ENCODE results near the gene MFSD6. TPM values are rescaled to one million over a fixed set of nuclear protein-coding genes. Genes with fewer than 3 reads are reported as not detected.

MFSD6 gene
- total RNA-seq, 4 donors from 2014 or later: 76.3 to 99.1 (median 83.0) TPM

- peak overlapping the region in 2 of 4 donors; percentile 0 to 30 for H3K4me3 ChIP-seq
- no peak for DNase-seq
- H3K27me3 ChIP-seq: no peaks in the 10 kb centered on the region
- 0 to 76% methylated on average over 1 to 3 of the region's 3 CpGs for WGBS, 2 donors (ENCODE audit: low coverage in 1 of 2)
- intact Hi-C loops (cut with DNase I; ENCODE audit: low total_unique reads) (no loop called here), in situ Hi-C loops (cut with MboI; ENCODE audit: low pct_ligation_motif_present in 1 of 4, low pct_unique_long_range_greater_than_20kb in 1 of 4, low sequenced_read_pairs in 3 of 4) (no loop called here)
- H3K9me3 ChIP-seq: no peaks in the 10 kb centered on the region
- H3K27ac ChIP-seq: peak overlapping the region; percentile 81 to 83 (median 82)
- H3K36me3 ChIP-seq: no peaks in the 10 kb centered on the region
- TF ChIP-seq POLR2A (IDR thresholded peaks at IDR 0.05) (no peak), CTCF (IDR thresholded peaks at IDR 0.05) (no peak), EP300 (IDR thresholded peaks at IDR 0.05; ENCODE audit: low read depth) (no peak), POLR2AphosphoS5 (IDR thresholded peaks at IDR 0.05) (no peak)
- H3K4me1 ChIP-seq: peaks cover 7 to 35% (median 14%) of the 10 kb centered on the region in 4 donors
Observed at GRCh38 chr2:190478572-190479195, 70.5 kb downstream of the MFSD6 start.

- Histone ChIP-seq H3K4me3 (no peak overlapping the region), H3K4me1 (peaks cover 7 to 35% (median 14%) of the 10 kb centered on the region in 4 donors), H3K27ac (no peak overlapping the region), H3K36me3 (no peaks in the 10 kb centered on the region), H3K9me3 (no peaks in the 10 kb centered on the region), H3K27me3 (no peaks in the 10 kb centered on the region)
- DNase-seq: no peak
- intact Hi-C loops (cut with DNase I; ENCODE audit: low total_unique reads): loop anchor here (10.0 kb wide), 1 partner anchor 77 kb away; the partner anchor contains the start of gene MFSD6
- in situ Hi-C loops (cut with MboI; ENCODE audit: low pct_ligation_motif_present in 1 of 4, low pct_unique_long_range_greater_than_20kb in 1 of 4, low sequenced_read_pairs in 3 of 4): no loop called here
- 71 to 100% methylated on average over 1 to 2 of the region's 2 CpGs for WGBS, 2 donors (ENCODE audit: low coverage in 1 of 2)
- TF ChIP-seq EP300 (IDR thresholded peaks at IDR 0.05; ENCODE audit: low read depth): no peak
- no peak for TF ChIP-seq CTCF (IDR thresholded peaks at IDR 0.05)
- TF ChIP-seq POLR2AphosphoS5 (IDR thresholded peaks at IDR 0.05): no peak
- no peak for TF ChIP-seq POLR2A (IDR thresholded peaks at IDR 0.05)
Observed at GRCh38 chr2:190481339-190481738, 73.2 kb downstream of the MFSD6 start.

GRCh38 chr2:190482451-190482850 is 74.3 kb downstream of the MFSD6 start:
- DNase-seq: no peak

More at GRCh38 chr2:190482451-190482850, 74.3 kb downstream of the MFSD6 start:
- no peak overlapping the region for H3K4me3 ChIP-seq
- in situ Hi-C loops (cut with MboI; ENCODE audit: low pct_ligation_motif_present in 1 of 4, low pct_unique_long_range_greater_than_20kb in 1 of 4, low sequenced_read_pairs in 3 of 4): no loop called here
- no peaks in the 10 kb centered on the region for H3K9me3 ChIP-seq
- peaks cover 7 to 30% (median 12%) of the 10 kb centered on the region in 4 donors for H3K4me1 ChIP-seq
- H3K36me3 ChIP-seq: no peaks in the 10 kb centered on the region
- TF ChIP-seq CTCF (IDR thresholded peaks at IDR 0.05): no peak
- TF ChIP-seq POLR2A (IDR thresholded peaks at IDR 0.05): no peak
- H3K27ac ChIP-seq: no peak overlapping the region
- H3K27me3 ChIP-seq: no peaks in the 10 kb centered on the region
- intact Hi-C loops (cut with DNase I; ENCODE audit: low total_unique reads): loop anchor here (10.0 kb wide), 1 partner anchor 78 kb away; the partner anchor contains the start of gene MFSD6
